ENCODE data around the gene BABAM1. TPM values are rescaled to one million over a fixed set of nuclear protein-coding genes. Genes with fewer than 3 reads are reported as not detected.
"Not testable (repeated sequence)": the region's sequence is repeated elsewhere in the genome, so short reads cannot be mapped to it uniquely, and the experiment has no call there.

The BABAM1 gene
- total RNA-seq, 2 experiments from 2014 or later = 110 TPM

DNA sequence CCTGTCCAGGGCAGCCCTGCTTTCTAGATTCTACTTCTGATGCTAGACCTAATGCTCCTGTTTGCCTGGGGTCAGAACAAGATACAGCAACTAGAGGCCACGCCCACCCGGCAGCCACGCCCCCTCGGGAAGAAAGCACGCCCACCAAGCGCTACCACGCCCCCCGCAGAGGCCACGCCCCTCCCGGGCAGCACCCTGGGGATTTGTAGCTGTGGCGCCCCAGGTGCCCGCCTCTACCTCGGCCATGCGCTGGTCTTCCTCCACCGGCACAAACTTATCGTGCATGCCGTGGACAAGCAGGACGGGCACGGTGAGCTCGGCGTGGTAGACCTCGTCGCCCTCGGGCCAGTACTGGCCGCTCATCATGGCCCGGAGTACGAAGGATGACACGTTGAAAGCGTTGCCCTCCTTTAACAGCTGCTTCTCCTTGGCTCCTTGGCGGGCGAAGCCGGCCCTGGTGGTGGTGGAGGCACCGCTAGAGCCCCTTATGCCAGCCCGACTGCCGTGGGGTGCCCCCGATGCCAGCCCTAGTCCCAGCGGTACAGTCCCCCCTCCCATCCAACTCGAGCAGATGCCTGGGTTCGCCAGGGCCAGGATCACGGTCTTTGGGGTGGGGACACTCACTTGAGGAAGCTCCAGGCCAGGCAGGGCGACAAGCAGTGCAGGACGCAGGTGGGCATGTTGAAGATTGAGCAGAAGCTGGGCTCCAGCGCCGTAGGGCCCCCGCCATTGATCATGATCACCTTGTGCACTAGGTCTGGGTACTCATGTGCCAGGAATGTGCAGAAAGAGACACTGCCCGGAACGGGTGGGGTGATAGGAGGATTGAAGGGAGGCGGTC, 27.0 kb downstream of the BABAM1 start:
- Mint-ChIP-seq H3K27me3 (peaks cover 2% of the 10 kb centered on the region), H3K36me3 (peaks cover 3% of the 10 kb centered on the region), H3K4me1 (ENCODE audit: low read depth) (peaks cover 9% of the 10 kb centered on the region), H3K4me3 (no peak overlapping the region), H3K9me3 (peaks cover 4% of the 10 kb centered on the region), H3K27ac (no peak overlapping the region)
- POLR2A ChIA-PET = interaction anchor here (0.6 to 0.9 kb wide), 2 partner anchors 28 to 98 kb away, joined by 3 read pairs; partner anchors contain the start of gene BABAM1
- peak; percentile 73 for DNase-seq
- intact Hi-C loops (cut with micrococcal nuclease) = no loop called here
- CTCF ChIA-PET = interaction anchor here (0.5 to 3.7 kb wide), 4 partner anchors 11 to 106 kb away, joined by 3 to 24 read pairs (median 12); partner anchors contain the start of gene MRPL34

GRCh38 chr19:17295551-17295950, 28.3 kb downstream of the BABAM1 start:
- POLR2A ChIA-PET; DNase-seq; H3K4me3 Mint-ChIP-seq; H3K4me1 Mint-ChIP-seq (ENCODE audit: low read depth); intact Hi-C loops (cut with micrococcal nuclease); H3K9me3 Mint-ChIP-seq; H3K27ac Mint-ChIP-seq; H3K27me3 Mint-ChIP-seq; H3K36me3 Mint-ChIP-seq: not testable (repeated sequence)
- CTCF ChIA-PET = interaction anchor here (3.7 kb wide), 1 partner anchor 9 kb away, joined by 18 read pairs; the partner anchor contains the start of gene MRPL34

GRCh38 chr19:17296273-17296672, 29.0 kb downstream of the BABAM1 start:
- peaks cover 9% of the 10 kb centered on the region for H3K4me1 Mint-ChIP-seq (ENCODE audit: low read depth)
- no peaks in the 10 kb centered on the region for H3K27me3 Mint-ChIP-seq
- POLR2A ChIA-PET = no interaction called here
- CTCF ChIA-PET = interaction anchor here (3.7 kb wide), 1 partner anchor 9 kb away, joined by 18 read pairs; the partner anchor contains the start of gene MRPL34
- H3K27ac Mint-ChIP-seq = peak overlapping the region; percentile 8
- no peak overlapping the region for H3K4me3 Mint-ChIP-seq
- peaks cover 4% of the 10 kb centered on the region for H3K9me3 Mint-ChIP-seq
- DNase-seq = peak; percentile 35
- H3K36me3 Mint-ChIP-seq = peaks cover 3% of the 10 kb centered on the region
- intact Hi-C loops (cut with micrococcal nuclease) = no loop called here

GRCh38 chr19:17296976-17297375, 29.7 kb downstream of the BABAM1 start:
- H3K4me1 Mint-ChIP-seq (ENCODE audit: low read depth) = peaks cover 6% of the 10 kb centered on the region
- H3K36me3 Mint-ChIP-seq = peaks cover 3% of the 10 kb centered on the region
- no peak overlapping the region for H3K4me3 Mint-ChIP-seq
- H3K27ac Mint-ChIP-seq = no peak overlapping the region
- ChIA-PET CTCF (interaction anchor here (0.9 to 3.7 kb wide), 3 partner anchors 8 to 89 kb away, joined by 4 to 18 read pairs (median 12); partner anchors contain the start of gene MRPL34), POLR2A (no interaction called here)
- intact Hi-C loops (cut with micrococcal nuclease) = no loop called here
- DNase-seq = no peak
- H3K27me3 Mint-ChIP-seq = no peaks in the 10 kb centered on the region
- H3K9me3 Mint-ChIP-seq = peaks cover 4% of the 10 kb centered on the region

DNA sequence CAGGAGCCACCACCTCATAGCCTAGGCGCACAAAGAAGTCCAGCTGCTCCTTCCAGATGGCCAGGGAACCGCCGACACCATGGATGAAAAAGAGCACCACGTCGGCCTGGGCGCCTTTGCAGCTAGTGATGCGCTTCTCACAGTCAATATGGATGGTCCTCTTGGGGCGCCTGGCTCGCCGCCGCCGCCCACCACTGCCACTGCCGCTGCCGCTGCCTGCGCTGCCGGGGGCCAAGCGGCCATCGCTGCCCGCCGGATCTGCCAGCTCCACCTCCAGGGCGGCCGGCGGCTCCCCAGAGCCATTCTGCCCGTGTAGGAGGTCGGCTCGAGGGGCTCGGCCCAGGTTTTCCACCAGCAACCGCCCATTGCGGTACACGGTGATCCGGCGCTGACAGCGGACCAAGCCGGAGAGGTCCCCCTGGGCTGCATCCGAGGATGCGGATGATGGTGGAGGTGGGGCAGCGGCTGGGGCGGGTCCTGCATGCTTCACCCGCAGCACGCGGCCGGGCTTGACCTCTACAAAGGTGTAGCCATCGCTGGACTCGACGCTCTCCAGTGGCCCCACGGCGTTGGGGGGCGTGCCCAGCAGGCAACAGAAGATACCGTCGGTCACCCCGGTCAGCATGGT, 33.9 kb downstream of the BABAM1 start:
- ChIA-PET CTCF (interaction anchor here (0.9 kb wide), 1 partner anchor 35 kb away, joined by 3 read pairs; no protein-coding TSS in a partner anchor), POLR2A (no interaction called here)
- Mint-ChIP-seq H3K36me3 (peaks cover 3% of the 10 kb centered on the region), H3K4me1 (ENCODE audit: low read depth) (peaks cover 27% of the 10 kb centered on the region), H3K27me3 (no peaks in the 10 kb centered on the region), H3K9me3 (peaks cover 4% of the 10 kb centered on the region), H3K27ac (no peak overlapping the region), H3K4me3 (no peak overlapping the region)
- intact Hi-C loops (cut with micrococcal nuclease) = no loop called here
- DNase-seq = no peak

- Mint-ChIP-seq H3K9me3 (peaks cover 4% of the 10 kb centered on the region), H3K27me3 (no peaks in the 10 kb centered on the region), H3K27ac (no peak overlapping the region), H3K4me3 (peak overlapping the region; percentile 64), H3K4me1 (ENCODE audit: low read depth) (peaks cover 38% of the 10 kb centered on the region), H3K36me3 (peaks cover 3% of the 10 kb centered on the region)
- DNase-seq = no peak
- ChIA-PET POLR2A (no interaction called here), CTCF (interaction anchor here (1.5 to 2.4 kb wide), 2 partner anchors 10 to 19 kb away, joined by 4 to 12 read pairs; no protein-coding TSS in a partner anchor)
- intact Hi-C loops (cut with micrococcal nuclease) = no loop called here
Measured at GRCh38 chr19:17302391-17303166, 35.3 kb downstream of the BABAM1 start.

- peak within 1 kb of the TSS; percentile 64 for H3K4me3 Mint-ChIP-seq
- DNase-seq = peak; percentile 96
- ChIA-PET CTCF (interaction anchor here (0.7 to 2.4 kb wide), 6 partner anchors 7 to 82 kb away, joined by 3 to 18 read pairs (median 5); partner anchors contain the start of gene BABAM1), POLR2A (interaction anchor here (0.7 kb wide), 1 partner anchor 1233 kb away, joined by 4 read pairs; no protein-coding TSS in a partner anchor)
- H3K4me1 Mint-ChIP-seq (ENCODE audit: low read depth) = peaks cover 43% of the 10 kb centered on the region
- no peak within 1 kb of the TSS for H3K27ac Mint-ChIP-seq
- intact Hi-C loops (cut with micrococcal nuclease) = no loop called here
- H3K27me3 Mint-ChIP-seq = no peaks in the 10 kb centered on the region
- peaks cover under 1% of the 10 kb centered on the region for H3K9me3 Mint-ChIP-seq
- no peaks in the 10 kb centered on the region for H3K36me3 Mint-ChIP-seq
Measured at GRCh38 chr19:17303167-17303939, 36.1 kb downstream of the BABAM1 start, which contains the start of gene ABHD8. ABHD8 (minus strand) TSS chr19:17303425; CDS start chr19:17301616, 1,809 bp downstream.

- POLR2A ChIA-PET = interaction anchor here (0.7 kb wide), 1 partner anchor 1234 kb away, joined by 4 read pairs; no protein-coding TSS in a partner anchor
- Mint-ChIP-seq H3K9me3 (no peaks in the 10 kb centered on the region), H3K27ac (no peak overlapping the region), H3K27me3 (no peaks in the 10 kb centered on the region), H3K4me1 (ENCODE audit: low read depth) (peaks cover 44% of the 10 kb centered on the region), H3K36me3 (no peaks in the 10 kb centered on the region), H3K4me3 (no peak overlapping the region)
- intact Hi-C loops (cut with micrococcal nuclease) = no loop called here
- no peak for DNase-seq
- CTCF ChIA-PET = interaction anchor here (0.7 to 2.4 kb wide), 6 partner anchors 8 to 82 kb away, joined by 3 to 18 read pairs (median 5); partner anchors contain the start of gene BABAM1
Measured at GRCh38 chr19:17303940-17304267, 36.7 kb downstream of the BABAM1 start.

GRCh38 chr19:17304386-17305215, 37.4 kb downstream of the BABAM1 start:
- Mint-ChIP-seq H3K27me3 (no peaks in the 10 kb centered on the region), H3K4me1 (ENCODE audit: low read depth) (peaks cover 47% of the 10 kb centered on the region)

GRCh38 chr19:17305216-17305516, 37.9 kb downstream of the BABAM1 start:
- H3K4me1 Mint-ChIP-seq (ENCODE audit: low read depth) = peaks cover 49% of the 10 kb centered on the region
- no peak for DNase-seq
- H3K4me3 Mint-ChIP-seq = peak overlapping the region; percentile 89
- CTCF ChIA-PET = interaction anchor here (0.5 to 2.3 kb wide), 13 partner anchors 9 to 1013 kb away, joined by 3 to 20 read pairs (median 6); partner anchors contain the start of gene ANKLE1
- no peaks in the 10 kb centered on the region for H3K36me3 Mint-ChIP-seq
- no peaks in the 10 kb centered on the region for H3K27me3 Mint-ChIP-seq
- no peaks in the 10 kb centered on the region for H3K9me3 Mint-ChIP-seq
- peak overlapping the region; percentile 89 for H3K27ac Mint-ChIP-seq
- POLR2A ChIA-PET = interaction anchor here (0.6 to 1.1 kb wide), 3 partner anchors 13 to 498 kb away, joined by 3 to 9 read pairs (median 4); no protein-coding TSS in a partner anchor
- intact Hi-C loops (cut with micrococcal nuclease) = loop anchor here (1.0 to 5.0 kb wide), 5 partner anchors 32 to 207 kb away; partner anchors contain the start of genes BABAM1, BST2, GTPBP3 and OCEL1

More at GRCh38 chr19:17304386-17305215, 37.4 kb downstream of the BABAM1 start:
- no peaks in the 10 kb centered on the region for H3K36me3 Mint-ChIP-seq
- intact Hi-C loops (cut with micrococcal nuclease) = loop anchor here (1.0 to 5.0 kb wide), 5 partner anchors 33 to 208 kb away; partner anchors contain the start of genes BABAM1, BST2, GTPBP3 and OCEL1
- no peak for DNase-seq
- peak overlapping the region; percentile 89 for H3K4me3 Mint-ChIP-seq
- no peaks in the 10 kb centered on the region for H3K9me3 Mint-ChIP-seq
- peak overlapping the region; percentile 89 for H3K27ac Mint-ChIP-seq
- ChIA-PET CTCF (interaction anchor here (0.5 to 2.4 kb wide), 13 partner anchors 9 to 1014 kb away, joined by 3 to 20 read pairs (median 6); partner anchors contain the start of gene BABAM1), POLR2A (interaction anchor here (0.6 to 1.1 kb wide), 4 partner anchors 13 to 1235 kb away, joined by 3 to 9 read pairs (median 4); no protein-coding TSS in a partner anchor)
